Middle frontal gyrus (tissue), 1 donor: ENCODE measurements around the gene KCNQ4.
A peak's percentile ranks its signal among the peaks of the same experiment; 100 is the strongest.

Source experiments
- DNase-seq: peaks from one replicate; pipeline ENCODE4 v3.0.0-alpha.2; 2015; ENCODE audit warnings: low spot score; ENCODE audit errors: extremely low spot score

The KCNQ4 gene

GRCh38 chr1:40857737-40858136 lies 74.2 kb downstream of the KCNQ4 start:
- DNase-seq: no peak

- DNase-seq: no peak
Observed at GRCh38 chr1:40858856-40859416, 75.3 kb downstream of the KCNQ4 start.

DNA sequence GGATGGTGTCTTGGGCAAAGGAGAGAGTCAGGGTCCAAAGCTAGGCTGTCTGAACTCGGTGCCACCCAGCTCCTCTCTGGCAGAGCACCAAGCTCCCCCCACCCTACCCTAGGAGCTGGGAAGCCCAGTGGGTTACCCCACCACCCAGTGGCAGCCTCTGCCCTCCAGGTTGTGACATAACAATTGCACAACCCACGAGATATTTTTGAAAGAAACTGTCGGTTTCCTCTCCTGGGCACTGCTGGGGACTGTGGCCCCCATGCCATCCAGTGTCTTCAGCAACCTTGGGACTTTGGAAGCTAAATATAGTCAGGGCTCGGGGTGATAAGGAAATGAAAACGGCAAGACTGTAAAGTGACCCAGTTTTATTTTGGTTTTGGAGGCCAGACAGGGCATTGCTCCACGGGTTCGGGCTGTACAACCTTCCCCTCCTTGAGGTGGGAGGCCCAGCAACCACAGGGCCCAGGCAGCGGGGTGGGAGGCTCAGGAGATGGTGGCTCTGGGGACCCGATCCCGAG lies 77.2 kb downstream of the KCNQ4 start:
- DNase-seq: no peak

- no peak for DNase-seq
Observed at GRCh38 chr1:40861224-40862003, 77.8 kb downstream of the KCNQ4 start.

DNA sequence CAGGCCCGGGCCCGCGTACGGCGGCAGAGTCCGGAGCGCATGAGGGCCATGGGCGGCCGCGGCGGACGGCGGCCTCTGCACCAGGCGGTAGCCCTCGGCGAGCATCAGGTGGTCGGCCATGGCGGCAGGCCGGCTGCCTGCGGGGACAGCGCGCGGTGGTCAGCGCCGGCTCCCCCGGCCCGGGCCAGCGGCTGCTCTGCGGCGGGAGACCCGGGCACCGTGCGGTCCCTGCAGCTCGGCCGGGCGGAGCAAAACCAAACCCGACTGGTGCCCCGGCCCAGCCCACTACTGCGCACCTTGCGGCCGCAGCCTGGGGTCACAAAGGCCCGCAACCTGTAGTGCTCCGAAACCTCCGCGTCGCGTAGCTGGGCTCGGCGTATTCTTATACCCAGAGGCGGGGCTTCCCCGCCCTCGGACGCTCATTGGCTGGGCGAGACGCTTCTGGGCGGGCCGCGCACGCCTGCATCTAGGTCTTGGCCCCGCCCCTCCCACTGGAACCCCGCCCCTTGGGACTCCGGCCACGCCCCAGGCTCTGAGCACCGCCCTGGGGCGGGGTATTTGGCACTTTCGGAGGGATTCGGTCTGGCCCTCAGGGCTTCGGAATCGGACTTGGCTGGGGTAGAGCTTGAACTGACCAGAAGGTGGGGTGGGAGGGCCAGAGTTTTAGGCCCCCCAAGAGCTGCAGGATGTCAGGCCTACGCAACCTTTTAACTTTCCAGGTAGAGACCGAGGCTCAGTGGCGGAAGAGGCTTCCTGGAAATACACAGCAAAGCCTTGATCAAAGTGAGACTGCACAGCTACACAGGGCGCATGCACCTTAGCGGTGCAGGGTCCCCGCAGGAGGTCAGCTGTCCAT lies 78.6 kb downstream of the KCNQ4 start, which contains the start of gene CITED4:
CITED4 (minus strand) TSS at position 356 of the 856 bp plus-strand sequence; CDS start at position 120, 236 bp downstream.
- DNase-seq: peak; percentile 83

- DNase-seq: no peak
Observed at GRCh38 chr1:40868051-40868723, 84.6 kb downstream of the KCNQ4 start.

DNA sequence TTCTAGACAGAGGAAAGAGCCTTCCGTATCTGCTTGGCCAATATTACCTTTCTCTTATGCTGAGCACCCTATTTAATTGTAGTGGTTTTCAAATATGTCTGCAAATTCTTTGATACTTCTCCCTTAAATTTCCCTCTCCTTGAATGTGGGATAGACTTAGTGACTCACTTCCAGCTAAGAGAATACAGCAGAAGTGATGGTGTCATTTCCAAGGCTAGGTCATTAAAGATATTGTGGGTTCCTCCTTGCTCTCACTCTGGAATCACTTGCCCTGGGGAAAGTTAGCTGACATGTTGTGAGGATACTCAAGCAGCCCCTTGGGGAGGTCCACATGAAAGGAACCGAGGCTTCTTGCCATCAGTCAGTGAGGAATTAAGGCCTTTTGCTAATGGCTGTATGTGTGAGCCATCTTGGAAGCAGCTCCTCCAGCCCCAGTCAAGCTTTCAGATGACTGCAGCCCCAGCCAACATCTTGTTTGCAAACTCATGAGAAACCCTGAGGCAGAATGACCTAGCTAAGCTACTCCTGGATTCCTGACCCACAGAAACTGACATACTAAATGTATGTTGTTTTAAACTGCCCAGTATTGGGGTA lies 86.6 kb downstream of the KCNQ4 start:
- DNase-seq: no peak

DNA sequence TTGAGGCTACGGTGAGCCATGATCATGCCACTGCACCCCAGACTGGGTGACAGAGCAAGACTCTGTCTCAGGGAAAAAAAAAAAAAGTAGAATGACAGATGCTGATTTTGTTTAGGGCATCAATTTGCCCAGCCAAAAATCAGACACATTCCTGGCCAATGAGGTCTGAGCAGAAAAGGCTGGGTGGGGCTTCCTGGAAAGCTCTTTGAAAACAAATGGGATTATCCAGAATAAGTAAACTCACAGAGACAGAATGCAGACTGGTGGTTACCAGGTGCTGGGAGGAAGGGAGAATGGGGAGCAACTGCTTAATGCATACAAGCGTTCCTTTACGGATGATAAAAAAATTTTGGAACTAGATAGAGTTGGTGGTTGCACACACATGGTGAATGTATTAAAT lies 88.7 kb downstream of the KCNQ4 start:
- DNase-seq: no peak

DNA sequence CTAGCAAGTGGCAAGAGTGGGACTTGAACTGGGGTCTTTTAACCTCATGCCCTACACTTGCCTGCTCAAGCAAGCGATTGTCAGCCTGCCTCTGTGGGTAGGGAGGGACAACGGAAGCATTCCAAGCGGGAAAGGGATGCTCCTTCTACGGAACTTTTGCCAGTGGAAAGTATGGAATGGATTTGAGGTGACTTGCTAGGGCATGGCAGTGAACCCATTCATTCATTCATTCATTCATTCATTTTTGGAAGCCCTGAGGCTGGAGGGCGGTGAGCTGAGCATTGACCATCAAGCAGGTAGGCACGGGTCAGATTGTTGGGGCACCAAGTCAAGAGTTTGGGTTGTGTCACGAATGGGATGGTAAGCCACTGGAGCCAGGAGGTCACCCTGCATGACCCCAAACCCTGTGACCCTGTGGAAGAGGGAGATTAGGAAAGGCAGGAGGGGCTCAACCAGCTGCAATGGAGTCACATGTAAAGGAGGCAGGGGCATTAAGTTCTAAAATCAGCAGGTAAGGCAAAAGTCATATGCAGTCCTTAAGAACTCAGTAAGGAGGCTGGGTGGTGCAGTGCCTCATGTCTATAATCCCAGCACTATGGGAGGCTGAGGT lies 90.4 kb downstream of the KCNQ4 start:
- no peak for DNase-seq

DNA sequence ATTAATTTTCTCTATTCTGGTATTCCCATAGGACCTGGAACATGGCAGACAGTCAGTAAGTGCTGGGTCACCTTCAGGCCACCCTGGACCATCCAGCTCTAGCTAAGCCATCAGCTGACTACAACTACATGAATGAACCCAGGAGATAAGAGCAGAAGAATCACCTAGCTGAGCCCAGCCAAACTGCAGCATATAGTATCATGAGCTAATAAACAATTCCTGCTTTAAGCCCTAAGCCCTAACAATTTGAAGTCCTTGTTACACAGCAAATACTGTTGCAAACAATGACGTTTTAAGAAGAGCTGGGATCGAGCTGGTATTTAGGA lies 92.8 kb downstream of the KCNQ4 start:
- no peak for DNase-seq

GRCh38 chr1:40876891-40877290 lies 93.3 kb downstream of the KCNQ4 start:
- DNase-seq: no peak

DNA sequence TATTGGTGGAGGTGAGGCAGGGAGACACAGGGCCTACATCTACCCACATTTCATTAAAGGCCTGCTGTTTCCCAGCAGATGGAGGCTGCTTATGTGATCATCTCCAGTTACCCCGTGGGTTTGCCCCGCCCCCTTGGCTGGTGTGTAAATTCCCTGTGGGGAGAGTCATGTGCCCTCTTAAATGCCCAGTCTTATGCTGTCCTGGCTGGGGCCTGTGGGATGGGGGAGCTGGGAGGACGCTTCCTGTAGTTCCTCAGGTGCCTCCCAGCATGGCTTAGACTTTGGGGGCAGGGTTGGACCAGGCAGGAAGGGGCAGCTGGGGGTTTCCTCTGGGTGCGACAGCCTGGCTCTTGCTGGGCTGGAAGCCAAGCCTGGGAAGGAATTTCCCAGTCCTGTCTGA lies 94.1 kb downstream of the KCNQ4 start:
- DNase-seq: no peak

- DNase-seq: no peak
Observed at GRCh38 chr1:40878906-40879305, 95.3 kb downstream of the KCNQ4 start.

GRCh38 chr1:40879482-40880175 lies 96.0 kb downstream of the KCNQ4 start:
- DNase-seq: no peak

- no peak for DNase-seq
Observed at GRCh38 chr1:40880813-40881549, 97.4 kb downstream of the KCNQ4 start.

DNA sequence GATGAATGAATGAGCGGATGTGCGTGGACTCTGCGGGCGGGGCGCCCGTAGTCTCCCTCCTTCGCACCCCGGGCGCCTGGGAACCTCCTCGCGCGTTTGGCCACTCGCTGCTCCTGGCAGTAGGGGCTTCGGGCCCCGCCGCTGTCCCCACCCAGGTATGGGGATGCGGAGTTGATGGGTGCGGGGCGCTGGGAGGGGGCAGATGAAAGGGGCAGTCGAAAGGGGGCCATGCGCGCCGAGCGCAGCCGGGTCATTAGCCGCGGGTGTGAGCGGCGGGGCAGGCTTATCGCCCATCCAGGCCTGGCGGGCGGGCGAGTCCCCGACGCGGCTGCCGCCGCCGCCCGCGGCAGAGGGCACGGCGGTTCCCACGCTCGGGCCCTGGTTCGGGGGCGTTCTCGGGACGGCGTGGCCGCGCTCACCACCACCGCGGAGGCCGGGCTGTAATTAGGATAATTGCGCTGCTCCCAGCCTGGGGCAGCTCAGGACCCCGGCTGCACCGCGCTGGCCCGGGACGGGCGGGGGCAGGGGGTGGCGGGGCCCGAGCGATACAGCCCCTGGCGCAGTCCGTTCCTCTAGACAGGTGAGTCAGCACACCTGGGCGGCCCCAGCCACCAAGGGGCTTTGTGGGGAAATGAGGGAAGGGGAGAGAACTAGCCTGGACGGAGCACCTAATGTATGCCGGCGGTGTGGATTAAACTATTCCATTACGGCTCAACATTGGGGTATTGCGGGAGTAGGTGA lies 100.6 kb downstream of the KCNQ4 start:
- no peak for DNase-seq

DNA sequence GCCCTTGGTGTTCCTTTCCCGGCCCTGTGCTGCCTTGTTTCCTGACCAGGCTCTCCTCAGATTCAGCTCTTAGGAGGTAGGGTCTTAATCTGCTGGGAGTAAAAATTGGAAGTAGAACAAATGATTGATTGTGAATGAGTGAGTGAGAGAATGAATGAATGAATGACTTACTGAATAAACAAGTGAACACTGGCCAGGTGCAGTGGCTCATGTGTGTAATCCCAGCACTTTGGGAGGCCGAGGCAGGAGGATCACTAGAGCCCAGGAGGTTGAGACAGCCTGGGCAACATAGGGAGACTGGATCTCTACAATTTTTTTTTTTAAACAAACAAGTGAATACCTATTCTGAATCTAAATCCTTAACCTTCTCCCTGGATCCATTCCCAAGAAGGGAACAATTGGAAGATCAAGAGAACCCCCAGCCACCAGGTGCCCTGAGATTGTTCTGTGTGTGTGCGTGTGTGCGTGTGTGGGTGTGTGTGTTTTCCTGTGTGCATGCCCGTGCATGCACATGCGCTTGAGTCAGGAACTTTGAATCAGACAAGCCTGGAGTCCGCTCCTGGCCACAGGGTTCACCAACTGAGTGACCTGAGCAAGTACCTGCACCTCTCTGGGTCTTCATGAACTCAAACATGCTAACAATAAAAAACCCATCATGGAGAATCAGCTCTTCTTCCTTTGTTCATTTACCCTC lies 102.9 kb downstream of the KCNQ4 start:
- DNase-seq: no peak

DNA sequence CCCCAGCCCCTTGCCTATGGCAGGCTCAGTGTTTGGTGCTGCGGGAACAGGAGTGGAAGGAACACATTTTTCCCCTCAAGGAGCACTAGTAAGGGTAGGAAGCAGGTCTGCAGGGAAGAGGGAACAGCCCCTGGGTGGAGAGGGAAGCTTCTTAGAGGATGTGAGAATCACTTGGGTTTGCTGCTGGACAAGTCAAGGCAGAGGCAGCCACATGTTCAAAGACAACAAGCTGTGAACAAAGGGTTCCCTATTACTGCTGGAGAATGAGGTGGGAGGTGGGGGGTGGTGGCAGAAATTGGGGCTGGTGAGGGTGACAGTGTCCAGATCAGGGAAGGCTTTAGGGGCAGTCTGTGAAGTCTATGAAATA lies 103.4 kb downstream of the KCNQ4 start:
- DNase-seq: no peak
